H9 (cell line): ENCODE results near the gene MED8. TPM values are rescaled to one million over a fixed set of nuclear protein-coding genes. Genes with fewer than 3 reads are reported as not detected.

Experiments
- DNase-seq: peaks from one replicate; pipeline ENCODE4 v3.0.0-alpha.2; 2017
- H2AFZ ChIP-seq: one replicate; pipeline ENCODE4 v1.6.1; 2013; ENCODE audit warnings: mild to moderate bottlenecking, low read length, control low read depth, moderate library complexity
- H2AK5ac ChIP-seq: 2 replicates; pipeline ENCODE4 v1.6.1; 2013; ENCODE audit warnings: low read length, control low read depth, mixed read lengths; ENCODE audit not compliant: insufficient read length
- H2BK120ac ChIP-seq: one replicate; pipeline ENCODE4 v1.6.1; 2013; ENCODE audit warnings: low read depth, mild to moderate bottlenecking, low read length, control low read depth, inconsistent platforms; ENCODE audit not compliant: poor library complexity, severe bottlenecking
- H2BK12ac ChIP-seq: 2 replicates; pipeline ENCODE4 v1.6.1; 2013; ENCODE audit warnings: low read length, control low read depth, mixed read lengths, low read depth; ENCODE audit not compliant: insufficient read length
- H2BK15ac ChIP-seq: 2 replicates; pipeline ENCODE4 v1.6.1; 2013; ENCODE audit warnings: low read depth, low read length, control low read depth
- H2BK20ac ChIP-seq: one replicate; pipeline ENCODE4 v1.6.1; 2013; ENCODE audit warnings: low read depth, mild to moderate bottlenecking, low read length, control low read depth, inconsistent platforms; ENCODE audit not compliant: poor library complexity, severe bottlenecking
- H2BK5ac ChIP-seq: 2 replicates; pipeline ENCODE4 v1.6.1; 2013; ENCODE audit warnings: low read length, control low read depth, mixed read lengths; ENCODE audit not compliant: insufficient read length
- H3K14ac ChIP-seq: 2 replicates; pipeline ENCODE4 v1.6.1; 2013; ENCODE audit warnings: low read length, control low read depth; ENCODE audit not compliant: insufficient read depth
- H3K18ac ChIP-seq: 2 replicates; pipeline ENCODE4 v1.6.1; 2013; ENCODE audit warnings: low read depth, mild to moderate bottlenecking, mixed read lengths, low read length, control low read depth; ENCODE audit not compliant: insufficient read length
- H3K23ac ChIP-seq: 2 replicates; pipeline ENCODE4 v1.6.1; 2013; ENCODE audit warnings: low read length, control low read depth, mixed read lengths, low read depth; ENCODE audit not compliant: insufficient read length
- H3K23me2 ChIP-seq: 2 replicates; pipeline ENCODE4 v1.6.1; 2013; ENCODE audit warnings: low read depth, mild to moderate bottlenecking, mixed read lengths, low read length, control low read depth; ENCODE audit not compliant: insufficient read length, poor library complexity, severe bottlenecking
- H3K27ac ChIP-seq: 2 replicates; pipeline ENCODE4 v1.5.1; 2013; ENCODE audit warnings: low read length, control low read depth, mixed read lengths, low read depth; ENCODE audit not compliant: insufficient read length
- H3K27me3 ChIP-seq: 2 replicates; pipeline ENCODE4 v1.6.1; 2013; ENCODE audit warnings: low read length, control low read depth, inconsistent platforms; ENCODE audit not compliant: insufficient read depth
- H3K4ac ChIP-seq: 2 replicates; pipeline ENCODE4 v1.6.1; 2013; ENCODE audit warnings: low read depth, mild to moderate bottlenecking, control low read depth, inconsistent platforms, low read length, moderate library complexity
- H3K4me1 ChIP-seq: 2 replicates; pipeline ENCODE4 v1.6.1; 2013; ENCODE audit warnings: low read length, control low read depth, inconsistent platforms; ENCODE audit not compliant: insufficient read depth
- H3K4me2 ChIP-seq: 2 replicates; pipeline ENCODE4 v1.6.1; 2013; ENCODE audit warnings: low read length, control low read depth, mixed read lengths; ENCODE audit not compliant: insufficient read length, insufficient read depth
- H3K56ac ChIP-seq: 2 replicates; pipeline ENCODE4 v1.6.1; 2013; ENCODE audit warnings: low read depth, mild to moderate bottlenecking, mixed read lengths, low read length, control low read depth; ENCODE audit not compliant: insufficient read length
- H3K79me1 ChIP-seq: 2 replicates; pipeline ENCODE4 v1.6.1; 2013; ENCODE audit warnings: low read depth, mild to moderate bottlenecking, moderate library complexity, low read length, control low read depth, inconsistent platforms; ENCODE audit not compliant: insufficient read depth, poor library complexity, severe bottlenecking
- H3K79me2 ChIP-seq: 2 replicates; pipeline ENCODE4 v1.6.1; 2013; ENCODE audit warnings: low read length, control low read depth, inconsistent platforms; ENCODE audit not compliant: insufficient read depth
- H3K9ac ChIP-seq: 2 replicates; pipeline ENCODE4 v1.6.1; 2013; ENCODE audit warnings: low read length, control low read depth, mixed read lengths; ENCODE audit not compliant: insufficient read length; ENCODE audit errors: extremely low read depth
- H3K9me3 ChIP-seq: one replicate; pipeline ENCODE4 v1.6.1; 2013; ENCODE audit warnings: low read depth, low read length, inconsistent platforms; ENCODE audit not compliant: control insufficient read depth
- H3T11ph ChIP-seq: one replicate; pipeline ENCODE4 v1.6.1; 2013; ENCODE audit warnings: mild to moderate bottlenecking, low read length, control low read depth, inconsistent platforms
- H4K20me1 ChIP-seq: one replicate; pipeline ENCODE4 v1.6.1; 2013; ENCODE audit not compliant: control insufficient read depth, insufficient read length, insufficient read depth
- H4K5ac ChIP-seq: 2 replicates; pipeline ENCODE4 v1.6.1; 2013; ENCODE audit warnings: low read depth, mild to moderate bottlenecking, mixed read lengths, low read length, control low read depth; ENCODE audit not compliant: insufficient read length
- H4K8ac ChIP-seq: replicated peaks from 2 replicates; pipeline ENCODE4 v1.6.1; 2013; ENCODE audit warnings: low read length, control low read depth, mixed read lengths, low read depth; ENCODE audit not compliant: insufficient read length
- H4K91ac ChIP-seq: 2 replicates; pipeline ENCODE4 v1.6.1; 2013; ENCODE audit warnings: low read depth, mild to moderate bottlenecking, moderate library complexity, mixed read lengths, low read length, control low read depth; ENCODE audit not compliant: insufficient read length
- H3K27ac Mint-ChIP-seq, 3 experiments: 2 replicates in 2 of 3; 3 replicates in 1 of 3; pipeline ENCODE4 v1.8.0; 2020 to 2021; ENCODE audit warnings: mixed read lengths in 3 of 3, mild to moderate bottlenecking in 1 of 3, moderate library complexity in 1 of 3
- H3K27me3 Mint-ChIP-seq: 2 replicates; pipeline ENCODE4 v1.8.0; 2021; ENCODE audit warnings: low read depth, mild to moderate bottlenecking, moderate library complexity, mixed read lengths
- H3K36me3 Mint-ChIP-seq, 3 experiments: 2 replicates in 2 of 3; 3 replicates in 1 of 3; pipeline ENCODE4 v1.8.0; 2020 to 2021; ENCODE audit warnings: low read depth in 3 of 3, mixed read lengths in 3 of 3; ENCODE audit not compliant: insufficient read depth in 1 of 3
- H3K4me1 Mint-ChIP-seq, 2 experiments: 2 replicates each; pipeline ENCODE4 v1.8.0; 2020; ENCODE audit warnings: mixed read lengths in 2 of 2
- H3K4me3 Mint-ChIP-seq, 2 experiments: 2 replicates in 1 of 2; 3 replicates in 1 of 2; pipeline ENCODE4 v1.8.0; 2020 to 2021; ENCODE audit warnings: mild to moderate bottlenecking in 2 of 2, mixed read lengths in 2 of 2, moderate library complexity in 1 of 2
- H3K9me3 Mint-ChIP-seq, 2 experiments: 2 replicates in 1 of 2; 3 replicates in 1 of 2; pipeline ENCODE4 v1.8.0; 2020; ENCODE audit warnings: mild to moderate bottlenecking in 2 of 2, mixed read lengths in 2 of 2, moderate library complexity in 1 of 2
- CTCF ChIP-seq: fragments of 200-600 bp; sonication (generic); conservative IDR thresholded peaks from 3 replicates; pipeline ENCODE4 v1.8.0; 2021; ENCODE audit warnings: antibody characterized with exemption, mild to moderate bottlenecking
- WGBS: extraction: QIAGEN DNeasy Blood & Tissue Kit; methylation state at CpG from one replicate; pipeline ENCODE4 v1.1.7; 2013; ENCODE audit warnings: missing lambda C conversion rate, low lambda C conversion rate, mixed read lengths; ENCODE audit not compliant: insufficient read length; ENCODE audit errors: extremely low coverage; 5-methylcytosine and 5-hydroxymethylcytosine counted together
- total RNA-seq: library from RNA; stranded (reverse); gene quantifications from 2 replicates; pipeline ENCODE4 v1.2.1, GENCODE V29; 2021

Gene MED8
- total RNA-seq, 1 experiment from 2014 or later, result 23.0 TPM

- no peaks in the 10 kb centered on the region for H3K9me3 Mint-ChIP-seq
- Histone ChIP-seq H4K20me1 (no peaks in the 10 kb centered on the region), H3K56ac (no peak overlapping the region), H3K23me2 (no peaks in the 10 kb centered on the region), H4K5ac (no peak overlapping the region), H3K27ac (no peak overlapping the region), H2AK5ac (no peak overlapping the region), H3K27me3 (no peaks in the 10 kb centered on the region), H4K8ac (no peak overlapping the region), H3K79me2 (no peaks in the 10 kb centered on the region), H3K79me1 (no peaks in the 10 kb centered on the region), H2BK5ac (no peak overlapping the region), H3K23ac (no peak overlapping the region), H3K18ac (no peak overlapping the region), H2AFZ (no peak overlapping the region), H3K9me3 (no peaks in the 10 kb centered on the region), H2BK120ac (no peak overlapping the region), H2BK12ac (no peak overlapping the region), H3T11ph (no peak overlapping the region), H2BK20ac (no peak overlapping the region), H3K4ac (no peak overlapping the region), H3K4me1 (no peaks in the 10 kb centered on the region), H3K14ac (no peak overlapping the region), H3K4me2 (no peak overlapping the region), H3K9ac (no peak overlapping the region), H2BK15ac (no peak overlapping the region), H4K91ac (no peak overlapping the region)
- no peak overlapping the region for H3K27ac Mint-ChIP-seq
- no peaks in the 10 kb centered on the region for H3K4me1 Mint-ChIP-seq
- no peaks in the 10 kb centered on the region for H3K27me3 Mint-ChIP-seq
- no peak for TF ChIP-seq CTCF
- no CpG with 5 or more reads among the region's 7 CpGs for WGBS
- peaks cover 14 to 52% (median 49%) of the 10 kb centered on the region in 3 experiments; a peak in 6 of 7 replicates for H3K36me3 Mint-ChIP-seq
- DNase-seq, result no peak
- H3K4me3 Mint-ChIP-seq, result no peak overlapping the region
Observed at GRCh38 chr1:43434256-43434655, 44.7 kb upstream of the MED8 start.
